GM23338 (cell line): Measurements from ENCODE around the gene UQCC5.

Source experiments
- CREB1 ChIP-seq: fragments of 250-450 bp; sonication (Bioruptor Pico); IDR thresholded peaks from 2 replicates; pipeline ENCODE4 v1.5.0; 2020; ENCODE audit warnings: low read depth, mild to moderate bottlenecking, moderate library complexity
- EZH2 ChIP-seq: fragments of 200-600 bp; sonication (generic); IDR thresholded peaks from one replicate; pipeline ENCODE4 v1.8.0; 2017; ENCODE audit warnings: antibody characterized with exemption, mild to moderate bottlenecking, low read depth; ENCODE audit not compliant: unreplicated experiment
- EZH2phosphoT487 ChIP-seq: fragments of 200-600 bp; sonication (generic); IDR thresholded peaks from one replicate; pipeline ENCODE4 v1.8.1; 2018; ENCODE audit warnings: antibody characterized with exemption; ENCODE audit not compliant: unreplicated experiment
- POLR2AphosphoS5 ChIP-seq: IDR thresholded peaks from 2 replicates; pipeline ENCODE4 v1.6.1; 2016; ENCODE audit warnings: antibody characterized with exemption, low read depth
- TF ChIP-seq, protein P1 (sequence below), 2 experiments: fragments of 200-600 bp in 1 of 2; sonication (generic) in 1 of 2; conservative IDR thresholded peaks; 2 replicates each; pipeline versions ENCODE4 v1.5.1 to v1.6.1; 2016 to 2017; ENCODE audit warnings: antibody characterized with exemption in 2 of 2, low read depth in 2 of 2, mild to moderate bottlenecking in 2 of 2, moderate library complexity in 1 of 2
- TF ChIP-seq, protein P2 (sequence below): IDR thresholded peaks from one replicate; pipeline ENCODE4 v1.6.1; 2018; ENCODE audit warnings: antibody characterized with exemption; ENCODE audit not compliant: unreplicated experiment

DNA sequence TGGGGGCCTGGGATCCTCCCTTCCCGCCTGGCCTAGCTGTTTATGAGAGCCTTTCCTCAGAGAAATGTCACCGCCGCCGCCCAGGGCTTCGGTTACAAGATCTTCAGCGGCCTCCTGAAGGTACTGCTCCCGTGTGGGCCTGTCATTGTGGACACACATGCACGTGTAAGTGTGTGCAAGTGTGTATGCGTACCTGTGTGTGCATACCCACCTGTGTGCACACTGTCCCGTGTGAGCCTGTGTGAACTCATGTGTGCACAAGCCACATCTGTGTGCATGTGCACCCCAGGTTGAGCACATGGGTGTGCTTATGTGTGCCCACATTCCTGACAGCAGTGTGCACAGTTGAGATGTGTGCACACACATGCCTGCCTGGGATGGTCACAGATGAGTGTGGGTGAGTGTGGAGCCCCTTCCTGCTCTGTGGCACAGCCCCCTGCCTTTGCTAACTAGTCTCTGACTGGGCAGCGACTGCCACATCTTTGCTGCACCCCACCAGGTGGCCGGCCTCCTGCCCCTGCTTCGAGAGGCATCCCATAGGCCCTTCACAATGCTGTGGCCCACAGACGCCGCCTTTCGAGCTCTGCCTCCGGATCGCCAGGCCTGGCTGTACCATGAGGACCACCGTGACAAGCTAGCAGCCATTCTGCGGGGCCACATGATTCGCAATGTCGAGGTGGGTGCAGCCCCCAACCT, 16.8 kb upstream of the UQCC5 start:
- TF ChIP-seq, protein P1, sequence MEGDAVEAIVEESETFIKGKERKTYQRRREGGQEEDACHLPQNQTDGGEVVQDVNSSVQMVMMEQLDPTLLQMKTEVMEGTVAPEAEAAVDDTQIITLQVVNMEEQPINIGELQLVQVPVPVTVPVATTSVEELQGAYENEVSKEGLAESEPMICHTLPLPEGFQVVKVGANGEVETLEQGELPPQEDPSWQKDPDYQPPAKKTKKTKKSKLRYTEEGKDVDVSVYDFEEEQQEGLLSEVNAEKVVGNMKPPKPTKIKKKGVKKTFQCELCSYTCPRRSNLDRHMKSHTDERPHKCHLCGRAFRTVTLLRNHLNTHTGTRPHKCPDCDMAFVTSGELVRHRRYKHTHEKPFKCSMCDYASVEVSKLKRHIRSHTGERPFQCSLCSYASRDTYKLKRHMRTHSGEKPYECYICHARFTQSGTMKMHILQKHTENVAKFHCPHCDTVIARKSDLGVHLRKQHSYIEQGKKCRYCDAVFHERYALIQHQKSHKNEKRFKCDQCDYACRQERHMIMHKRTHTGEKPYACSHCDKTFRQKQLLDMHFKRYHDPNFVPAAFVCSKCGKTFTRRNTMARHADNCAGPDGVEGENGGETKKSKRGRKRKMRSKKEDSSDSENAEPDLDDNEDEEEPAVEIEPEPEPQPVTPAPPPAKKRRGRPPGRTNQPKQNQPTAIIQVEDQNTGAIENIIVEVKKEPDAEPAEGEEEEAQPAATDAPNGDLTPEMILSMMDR (conservative IDR thresholded peaks at IDR 0.05; ENCODE audit: low read depth in 2 of 2): no peak
- TF ChIP-seq EZH2phosphoT487 (no peak), EZH2 (no peak), CREB1 (CRISPR knock-in tag) (no peak), POLR2AphosphoS5 (no peak)
- TF ChIP-seq, protein P2, sequence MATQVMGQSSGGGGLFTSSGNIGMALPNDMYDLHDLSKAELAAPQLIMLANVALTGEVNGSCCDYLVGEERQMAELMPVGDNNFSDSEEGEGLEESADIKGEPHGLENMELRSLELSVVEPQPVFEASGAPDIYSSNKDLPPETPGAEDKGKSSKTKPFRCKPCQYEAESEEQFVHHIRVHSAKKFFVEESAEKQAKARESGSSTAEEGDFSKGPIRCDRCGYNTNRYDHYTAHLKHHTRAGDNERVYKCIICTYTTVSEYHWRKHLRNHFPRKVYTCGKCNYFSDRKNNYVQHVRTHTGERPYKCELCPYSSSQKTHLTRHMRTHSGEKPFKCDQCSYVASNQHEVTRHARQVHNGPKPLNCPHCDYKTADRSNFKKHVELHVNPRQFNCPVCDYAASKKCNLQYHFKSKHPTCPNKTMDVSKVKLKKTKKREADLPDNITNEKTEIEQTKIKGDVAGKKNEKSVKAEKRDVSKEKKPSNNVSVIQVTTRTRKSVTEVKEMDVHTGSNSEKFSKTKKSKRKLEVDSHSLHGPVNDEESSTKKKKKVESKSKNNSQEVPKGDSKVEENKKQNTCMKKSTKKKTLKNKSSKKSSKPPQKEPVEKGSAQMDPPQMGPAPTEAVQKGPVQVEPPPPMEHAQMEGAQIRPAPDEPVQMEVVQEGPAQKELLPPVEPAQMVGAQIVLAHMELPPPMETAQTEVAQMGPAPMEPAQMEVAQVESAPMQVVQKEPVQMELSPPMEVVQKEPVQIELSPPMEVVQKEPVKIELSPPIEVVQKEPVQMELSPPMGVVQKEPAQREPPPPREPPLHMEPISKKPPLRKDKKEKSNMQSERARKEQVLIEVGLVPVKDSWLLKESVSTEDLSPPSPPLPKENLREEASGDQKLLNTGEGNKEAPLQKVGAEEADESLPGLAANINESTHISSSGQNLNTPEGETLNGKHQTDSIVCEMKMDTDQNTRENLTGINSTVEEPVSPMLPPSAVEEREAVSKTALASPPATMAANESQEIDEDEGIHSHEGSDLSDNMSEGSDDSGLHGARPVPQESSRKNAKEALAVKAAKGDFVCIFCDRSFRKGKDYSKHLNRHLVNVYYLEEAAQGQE: no peak
